H9 (cell line): Measurements from ENCODE around the gene COP1. TPM values are rescaled to one million over a fixed set of nuclear protein-coding genes. Genes with fewer than 3 reads are reported as not detected.

ENCODE experiments used
- DNase-seq: peaks from one replicate; pipeline ENCODE4 v3.0.0-alpha.2; 2017
- H2AFZ ChIP-seq: one replicate; pipeline ENCODE4 v1.6.1; 2013; ENCODE audit warnings: mild to moderate bottlenecking, low read length, control low read depth, moderate library complexity
- H2AK5ac ChIP-seq: 2 replicates; pipeline ENCODE4 v1.6.1; 2013; ENCODE audit warnings: low read length, control low read depth, mixed read lengths; ENCODE audit not compliant: insufficient read length
- H2BK120ac ChIP-seq: one replicate; pipeline ENCODE4 v1.6.1; 2013; ENCODE audit warnings: low read depth, mild to moderate bottlenecking, low read length, control low read depth, inconsistent platforms; ENCODE audit not compliant: poor library complexity, severe bottlenecking
- H2BK12ac ChIP-seq: 2 replicates; pipeline ENCODE4 v1.6.1; 2013; ENCODE audit warnings: low read length, control low read depth, mixed read lengths, low read depth; ENCODE audit not compliant: insufficient read length
- H2BK15ac ChIP-seq: 2 replicates; pipeline ENCODE4 v1.6.1; 2013; ENCODE audit warnings: low read depth, low read length, control low read depth
- H2BK20ac ChIP-seq: one replicate; pipeline ENCODE4 v1.6.1; 2013; ENCODE audit warnings: low read depth, mild to moderate bottlenecking, low read length, control low read depth, inconsistent platforms; ENCODE audit not compliant: poor library complexity, severe bottlenecking
- H2BK5ac ChIP-seq: 2 replicates; pipeline ENCODE4 v1.6.1; 2013; ENCODE audit warnings: low read length, control low read depth, mixed read lengths; ENCODE audit not compliant: insufficient read length
- H3K14ac ChIP-seq: 2 replicates; pipeline ENCODE4 v1.6.1; 2013; ENCODE audit warnings: low read length, control low read depth; ENCODE audit not compliant: insufficient read depth
- H3K18ac ChIP-seq: 2 replicates; pipeline ENCODE4 v1.6.1; 2013; ENCODE audit warnings: low read depth, mild to moderate bottlenecking, mixed read lengths, low read length, control low read depth; ENCODE audit not compliant: insufficient read length
- H3K23ac ChIP-seq: 2 replicates; pipeline ENCODE4 v1.6.1; 2013; ENCODE audit warnings: low read length, control low read depth, mixed read lengths, low read depth; ENCODE audit not compliant: insufficient read length
- H3K23me2 ChIP-seq: 2 replicates; pipeline ENCODE4 v1.6.1; 2013; ENCODE audit warnings: low read depth, mild to moderate bottlenecking, mixed read lengths, low read length, control low read depth; ENCODE audit not compliant: insufficient read length, poor library complexity, severe bottlenecking
- H3K27ac ChIP-seq: 2 replicates; pipeline ENCODE4 v1.5.1; 2013; ENCODE audit warnings: low read length, control low read depth, mixed read lengths, low read depth; ENCODE audit not compliant: insufficient read length
- H3K27me3 ChIP-seq: 2 replicates; pipeline ENCODE4 v1.6.1; 2013; ENCODE audit warnings: low read length, control low read depth, inconsistent platforms; ENCODE audit not compliant: insufficient read depth
- H3K4ac ChIP-seq: 2 replicates; pipeline ENCODE4 v1.6.1; 2013; ENCODE audit warnings: low read depth, mild to moderate bottlenecking, control low read depth, inconsistent platforms, low read length, moderate library complexity
- H3K4me1 ChIP-seq: 2 replicates; pipeline ENCODE4 v1.6.1; 2013; ENCODE audit warnings: low read length, control low read depth, inconsistent platforms; ENCODE audit not compliant: insufficient read depth
- H3K4me2 ChIP-seq: 2 replicates; pipeline ENCODE4 v1.6.1; 2013; ENCODE audit warnings: low read length, control low read depth, mixed read lengths; ENCODE audit not compliant: insufficient read length, insufficient read depth
- H3K56ac ChIP-seq: 2 replicates; pipeline ENCODE4 v1.6.1; 2013; ENCODE audit warnings: low read depth, mild to moderate bottlenecking, mixed read lengths, low read length, control low read depth; ENCODE audit not compliant: insufficient read length
- H3K79me1 ChIP-seq: 2 replicates; pipeline ENCODE4 v1.6.1; 2013; ENCODE audit warnings: low read depth, mild to moderate bottlenecking, moderate library complexity, low read length, control low read depth, inconsistent platforms; ENCODE audit not compliant: insufficient read depth, poor library complexity, severe bottlenecking
- H3K79me2 ChIP-seq: 2 replicates; pipeline ENCODE4 v1.6.1; 2013; ENCODE audit warnings: low read length, control low read depth, inconsistent platforms; ENCODE audit not compliant: insufficient read depth
- H3K9ac ChIP-seq: 2 replicates; pipeline ENCODE4 v1.6.1; 2013; ENCODE audit warnings: low read length, control low read depth, mixed read lengths; ENCODE audit not compliant: insufficient read length; ENCODE audit errors: extremely low read depth
- H3K9me3 ChIP-seq: one replicate; pipeline ENCODE4 v1.6.1; 2013; ENCODE audit warnings: low read depth, low read length, inconsistent platforms; ENCODE audit not compliant: control insufficient read depth
- H3T11ph ChIP-seq: one replicate; pipeline ENCODE4 v1.6.1; 2013; ENCODE audit warnings: mild to moderate bottlenecking, low read length, control low read depth, inconsistent platforms
- H4K20me1 ChIP-seq: one replicate; pipeline ENCODE4 v1.6.1; 2013; ENCODE audit not compliant: control insufficient read depth, insufficient read length, insufficient read depth
- H4K5ac ChIP-seq: 2 replicates; pipeline ENCODE4 v1.6.1; 2013; ENCODE audit warnings: low read depth, mild to moderate bottlenecking, mixed read lengths, low read length, control low read depth; ENCODE audit not compliant: insufficient read length
- H4K8ac ChIP-seq: replicated peaks from 2 replicates; pipeline ENCODE4 v1.6.1; 2013; ENCODE audit warnings: low read length, control low read depth, mixed read lengths, low read depth; ENCODE audit not compliant: insufficient read length
- H4K91ac ChIP-seq: 2 replicates; pipeline ENCODE4 v1.6.1; 2013; ENCODE audit warnings: low read depth, mild to moderate bottlenecking, moderate library complexity, mixed read lengths, low read length, control low read depth; ENCODE audit not compliant: insufficient read length
- H3K27ac Mint-ChIP-seq, 3 experiments: 2 replicates in 2 of 3; 3 replicates in 1 of 3; pipeline ENCODE4 v1.8.0; 2020 to 2021; ENCODE audit warnings: mixed read lengths in 3 of 3, mild to moderate bottlenecking in 1 of 3, moderate library complexity in 1 of 3
- H3K27me3 Mint-ChIP-seq: 2 replicates; pipeline ENCODE4 v1.8.0; 2021; ENCODE audit warnings: low read depth, mild to moderate bottlenecking, moderate library complexity, mixed read lengths
- H3K36me3 Mint-ChIP-seq, 3 experiments: 2 replicates in 2 of 3; 3 replicates in 1 of 3; pipeline ENCODE4 v1.8.0; 2020 to 2021; ENCODE audit warnings: low read depth in 3 of 3, mixed read lengths in 3 of 3; ENCODE audit not compliant: insufficient read depth in 1 of 3
- H3K4me1 Mint-ChIP-seq, 2 experiments: 2 replicates each; pipeline ENCODE4 v1.8.0; 2020; ENCODE audit warnings: mixed read lengths in 2 of 2
- H3K4me3 Mint-ChIP-seq, 2 experiments: 2 replicates in 1 of 2; 3 replicates in 1 of 2; pipeline ENCODE4 v1.8.0; 2020 to 2021; ENCODE audit warnings: mild to moderate bottlenecking in 2 of 2, mixed read lengths in 2 of 2, moderate library complexity in 1 of 2
- H3K9me3 Mint-ChIP-seq, 2 experiments: 2 replicates in 1 of 2; 3 replicates in 1 of 2; pipeline ENCODE4 v1.8.0; 2020; ENCODE audit warnings: mild to moderate bottlenecking in 2 of 2, mixed read lengths in 2 of 2, moderate library complexity in 1 of 2
- WGBS: extraction: QIAGEN DNeasy Blood & Tissue Kit; methylation state at CpG from one replicate; pipeline ENCODE4 v1.1.7; 2013; ENCODE audit warnings: missing lambda C conversion rate, low lambda C conversion rate, mixed read lengths; ENCODE audit not compliant: insufficient read length; ENCODE audit errors: extremely low coverage; 5-methylcytosine and 5-hydroxymethylcytosine counted together
- total RNA-seq: library from RNA; stranded (reverse); gene quantifications from 2 replicates; pipeline ENCODE4 v1.2.1, GENCODE V29; 2021
- TF ChIP-seq, protein P1 (sequence below): fragments of 200-600 bp; sonication (generic); conservative IDR thresholded peaks from 3 replicates; pipeline ENCODE4 v1.8.0; 2021; ENCODE audit warnings: antibody characterized with exemption, mild to moderate bottlenecking

COP1 gene
- total RNA-seq, 1 experiment from 2014 or later, result 41.3 TPM

DNA sequence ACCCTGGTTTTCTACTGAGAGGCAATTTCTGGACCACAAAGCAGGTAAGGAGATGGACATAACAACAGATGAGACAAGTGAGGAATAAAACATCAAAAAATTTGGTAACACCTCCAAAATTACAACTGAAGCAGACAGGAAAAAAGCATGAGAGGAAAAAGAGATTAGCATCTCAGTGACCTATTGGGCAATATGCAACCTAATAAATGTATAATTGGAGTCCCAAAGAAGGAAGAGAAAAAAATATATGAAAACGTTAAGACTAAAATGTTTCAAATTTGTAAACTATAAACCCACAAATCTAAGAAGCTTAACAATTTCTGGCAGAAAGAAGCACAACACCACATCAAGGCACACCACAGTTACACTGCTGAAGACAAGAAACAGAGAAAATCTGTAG, 255.5 kb downstream of the COP1 start:
- Histone ChIP-seq H3K4me2 (no peak overlapping the region), H3K23ac (no peak overlapping the region), H3K14ac (no peak overlapping the region), H2AFZ (no peak overlapping the region), H3K27ac (no peak overlapping the region), H3K79me2 (no peaks in the 10 kb centered on the region), H3K23me2 (no peaks in the 10 kb centered on the region), H4K8ac (no peak overlapping the region), H4K91ac (no peak overlapping the region), H3T11ph (no peak overlapping the region), H2BK15ac (no peak overlapping the region), H3K56ac (no peak overlapping the region), H2BK5ac (no peak overlapping the region), H4K20me1 (no peaks in the 10 kb centered on the region), H4K5ac (no peak overlapping the region), H2BK12ac (no peak overlapping the region), H3K4ac (no peak overlapping the region), H3K79me1 (no peaks in the 10 kb centered on the region), H2BK20ac (no peak overlapping the region), H3K27me3 (no peaks in the 10 kb centered on the region), H3K9me3 (no peaks in the 10 kb centered on the region), H3K9ac (no peak overlapping the region), H2AK5ac (no peak overlapping the region), H2BK120ac (no peak overlapping the region), H3K4me1 (no peaks in the 10 kb centered on the region), H3K18ac (no peak overlapping the region)
- no peak for DNase-seq
- peaks cover 0 to 4% of the 10 kb centered on the region in 2 experiments; a peak in 1 of 4 replicates for H3K4me1 Mint-ChIP-seq
- no peak overlapping the region for H3K4me3 Mint-ChIP-seq
- peaks cover 3 to 13% (median 3%) of the 10 kb centered on the region in 3 experiments; a peak in 4 of 7 replicates for H3K36me3 Mint-ChIP-seq
- no peaks in the 10 kb centered on the region; a peak in 1 of 5 replicates for H3K9me3 Mint-ChIP-seq
- no CpG with 5 or more reads among the region's 1 CpG for WGBS
- no peaks in the 10 kb centered on the region for H3K27me3 Mint-ChIP-seq
- H3K27ac Mint-ChIP-seq, result no peak overlapping the region
- TF ChIP-seq, protein P1, sequence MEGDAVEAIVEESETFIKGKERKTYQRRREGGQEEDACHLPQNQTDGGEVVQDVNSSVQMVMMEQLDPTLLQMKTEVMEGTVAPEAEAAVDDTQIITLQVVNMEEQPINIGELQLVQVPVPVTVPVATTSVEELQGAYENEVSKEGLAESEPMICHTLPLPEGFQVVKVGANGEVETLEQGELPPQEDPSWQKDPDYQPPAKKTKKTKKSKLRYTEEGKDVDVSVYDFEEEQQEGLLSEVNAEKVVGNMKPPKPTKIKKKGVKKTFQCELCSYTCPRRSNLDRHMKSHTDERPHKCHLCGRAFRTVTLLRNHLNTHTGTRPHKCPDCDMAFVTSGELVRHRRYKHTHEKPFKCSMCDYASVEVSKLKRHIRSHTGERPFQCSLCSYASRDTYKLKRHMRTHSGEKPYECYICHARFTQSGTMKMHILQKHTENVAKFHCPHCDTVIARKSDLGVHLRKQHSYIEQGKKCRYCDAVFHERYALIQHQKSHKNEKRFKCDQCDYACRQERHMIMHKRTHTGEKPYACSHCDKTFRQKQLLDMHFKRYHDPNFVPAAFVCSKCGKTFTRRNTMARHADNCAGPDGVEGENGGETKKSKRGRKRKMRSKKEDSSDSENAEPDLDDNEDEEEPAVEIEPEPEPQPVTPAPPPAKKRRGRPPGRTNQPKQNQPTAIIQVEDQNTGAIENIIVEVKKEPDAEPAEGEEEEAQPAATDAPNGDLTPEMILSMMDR, result no peak
